CD8-positive, alpha-beta memory T cell (primary cell): ENCODE data around the gene DPYD. TPM values are rescaled to one million over a fixed set of nuclear protein-coding genes. Genes with fewer than 3 reads are reported as not detected.

ENCODE experiments used
- CTCF ChIA-PET: fragments of 350-600 bp; sonication (Branson Sonifier 250); formaldehyde crosslinking; loops from one replicate; lab custom pipeline; 2021; ENCODE audit warnings: antibody characterized with exemption; lab: Charles Lee
- POLR2A ChIA-PET: fragments of 350-600 bp; sonication (Branson Sonifier 250); formaldehyde crosslinking; loops from one replicate; lab custom pipeline; 2021; ENCODE audit warnings: antibody characterized with exemption; lab: Charles Lee
- DNase-seq, 5 donors: peaks; one replicate each; pipeline versions ENCODE4 v3.0.0 to v3.0.0-alpha.2; 2020 to 2022; ENCODE audit warnings: mixed read lengths in 1 of 5
- H3K27ac ChIP-seq: one replicate; pipeline ENCODE4 v1.7.0; 2013; ENCODE audit warnings: low read depth, mild to moderate bottlenecking, low read length, moderate library complexity
- H3K27me3 ChIP-seq: 2 replicates; pipeline ENCODE4 v1.7.0; 2013; ENCODE audit warnings: low read length, mild to moderate bottlenecking; ENCODE audit not compliant: insufficient read depth, poor library complexity, severe bottlenecking
- H3K36me3 ChIP-seq: 2 replicates; pipeline ENCODE4 v1.7.0; 2013; ENCODE audit warnings: mild to moderate bottlenecking, low read length, moderate library complexity; ENCODE audit not compliant: insufficient read depth
- H3K4me1 ChIP-seq: 2 replicates; pipeline ENCODE4 v1.7.0; 2013; ENCODE audit warnings: mild to moderate bottlenecking, low read length, moderate library complexity; ENCODE audit not compliant: insufficient read depth
- H3K4me3 ChIP-seq: 2 replicates; pipeline ENCODE4 v1.7.0; 2013; ENCODE audit warnings: mild to moderate bottlenecking, low read length
- H3K9me3 ChIP-seq: 2 replicates; pipeline ENCODE4 v1.7.0; 2013; ENCODE audit warnings: mild to moderate bottlenecking, low read length
- H3K27ac Mint-ChIP-seq, 8 donors: one replicate each; pipeline ENCODE4 v1.8.0; 2020 to 2021; ENCODE audit warnings: mixed read lengths in 8 of 8, mild to moderate bottlenecking in 6 of 8, inconsistent platforms in 3 of 8, moderate library complexity in 3 of 8
- H3K27me3 Mint-ChIP-seq, 2 donors: one replicate each; pipeline ENCODE4 v1.8.0; 2020 to 2021; ENCODE audit warnings: mixed read lengths in 2 of 2, mild to moderate bottlenecking in 1 of 2, moderate library complexity in 1 of 2
- H3K36me3 Mint-ChIP-seq, 3 donors: one replicate each; pipeline ENCODE4 v1.8.0; 2020 to 2021; ENCODE audit warnings: mixed read lengths in 3 of 3, inconsistent platforms in 1 of 3, mild to moderate bottlenecking in 1 of 3
- H3K4me1 Mint-ChIP-seq, 3 donors: one replicate each; pipeline ENCODE4 v1.8.0; 2020 to 2021; ENCODE audit warnings: mixed read lengths in 3 of 3, inconsistent platforms in 1 of 3, mild to moderate bottlenecking in 1 of 3
- H3K4me3 Mint-ChIP-seq, 7 donors: one replicate each; pipeline ENCODE4 v1.8.0; 2020 to 2021; ENCODE audit warnings: mixed read lengths in 7 of 7, mild to moderate bottlenecking in 6 of 7, moderate library complexity in 4 of 7, inconsistent platforms in 2 of 7
- H3K9me3 Mint-ChIP-seq, 5 donors: one replicate each; pipeline ENCODE4 v1.8.0; 2020 to 2022; ENCODE audit warnings: mixed read lengths in 5 of 5, mild to moderate bottlenecking in 3 of 5, moderate library complexity in 2 of 5, inconsistent platforms in 1 of 5
- polyA plus RNA-seq: library from polyadenylated mRNA; unstranded; fragments of 300-500 nt; fragmentation: Illumina TruSeq; gene quantifications from one replicate; pipeline ENCODE4 v1.2.3, GENCODE V29; 2021
- total RNA-seq, 2 experiments: library from RNA; stranded (reverse); gene quantifications; one replicate each; pipeline ENCODE4 v1.2.3, GENCODE V29; 2021

Gene DPYD
- total and polyA plus RNA-seq, 3 experiments from 2014 or later = 9.6 to 43.9 (median 10.3) TPM

GRCh38 chr1:97196825-97197516 is 723.9 kb downstream of the DPYD start:
- ChIA-PET CTCF (no interaction called here), POLR2A (no interaction called here)
- no peak overlapping the region for H3K27ac ChIP-seq
- DNase-seq = no peak
- H3K4me3 ChIP-seq = no peak overlapping the region
- H3K27me3 Mint-ChIP-seq = no peaks in the 10 kb centered on the region
- H3K27ac Mint-ChIP-seq = no peak overlapping the region
- H3K36me3 Mint-ChIP-seq = peaks cover 14 to 29% (median 20%) of the 10 kb centered on the region in 3 donors
- H3K4me1 ChIP-seq = no peaks in the 10 kb centered on the region
- no peaks in the 10 kb centered on the region for H3K27me3 ChIP-seq
- no peaks in the 10 kb centered on the region for H3K9me3 Mint-ChIP-seq
- no peak overlapping the region for H3K4me3 Mint-ChIP-seq
- H3K4me1 Mint-ChIP-seq = no peaks in the 10 kb centered on the region
- no peaks in the 10 kb centered on the region for H3K9me3 ChIP-seq
- peaks cover 5% of the 10 kb centered on the region for H3K36me3 ChIP-seq

- no peaks in the 10 kb centered on the region for H3K4me1 Mint-ChIP-seq
- CTCF ChIA-PET = no interaction called here
- no peak overlapping the region for H3K27ac ChIP-seq
Measured at GRCh38 chr1:97192872-97193572, 727.8 kb downstream of the DPYD start.

GRCh38 chr1:97190326-97190725 is 730.5 kb downstream of the DPYD start:
- H3K27ac Mint-ChIP-seq = no peak overlapping the region
- Histone ChIP-seq H3K27ac (no peak overlapping the region), H3K9me3 (no peaks in the 10 kb centered on the region), H3K27me3 (no peaks in the 10 kb centered on the region), H3K4me1 (no peaks in the 10 kb centered on the region), H3K36me3 (peaks cover 5% of the 10 kb centered on the region), H3K4me3 (no peak overlapping the region)
- CTCF ChIA-PET = no interaction called here
- no peaks in the 10 kb centered on the region for H3K4me1 Mint-ChIP-seq
- no peaks in the 10 kb centered on the region for H3K27me3 Mint-ChIP-seq
- peaks cover 27 to 56% (median 42%) of the 10 kb centered on the region in 3 donors for H3K36me3 Mint-ChIP-seq
- H3K9me3 Mint-ChIP-seq = no peaks in the 10 kb centered on the region
- DNase-seq = no peak
- POLR2A ChIA-PET = no interaction called here
- H3K4me3 Mint-ChIP-seq = no peak overlapping the region

More at GRCh38 chr1:97192872-97193572, 727.8 kb downstream of the DPYD start:
- H3K4me1 ChIP-seq = no peaks in the 10 kb centered on the region
- no peak overlapping the region for H3K27ac Mint-ChIP-seq
- DNase-seq = no peak
- no peaks in the 10 kb centered on the region for H3K9me3 Mint-ChIP-seq
- H3K36me3 Mint-ChIP-seq = peaks cover 29 to 47% (median 34%) of the 10 kb centered on the region in 3 donors
- H3K4me3 ChIP-seq = no peak overlapping the region
- no peaks in the 10 kb centered on the region for H3K9me3 ChIP-seq
- no peak overlapping the region for H3K4me3 Mint-ChIP-seq
- no peaks in the 10 kb centered on the region for H3K27me3 ChIP-seq
- peaks cover 5% of the 10 kb centered on the region for H3K36me3 ChIP-seq
- POLR2A ChIA-PET = no interaction called here
- H3K27me3 Mint-ChIP-seq = no peaks in the 10 kb centered on the region

DNA sequence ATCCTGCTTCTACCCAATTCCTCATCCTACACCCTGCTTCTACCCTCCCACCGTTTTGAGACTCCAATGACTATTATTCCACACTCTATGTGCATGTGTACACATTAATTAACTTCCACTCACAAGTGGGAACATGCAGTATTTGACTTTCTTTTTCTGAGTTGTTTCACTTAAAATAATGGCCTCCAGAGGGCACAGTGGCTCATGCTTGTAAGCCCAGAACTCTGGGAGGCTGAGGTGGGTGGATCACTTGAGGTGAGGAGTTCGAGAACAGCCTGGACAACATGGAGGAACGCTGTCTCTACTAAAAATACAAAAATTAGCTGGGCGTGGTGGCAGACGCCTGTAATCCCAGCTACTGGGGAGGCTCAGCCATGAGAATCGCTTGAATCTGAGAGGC is 734.5 kb downstream of the DPYD start:
- no peaks in the 10 kb centered on the region for H3K27me3 Mint-ChIP-seq
- no peak for DNase-seq
- H3K4me1 Mint-ChIP-seq = no peaks in the 10 kb centered on the region
- Histone ChIP-seq H3K36me3 (no peaks in the 10 kb centered on the region), H3K27me3 (no peaks in the 10 kb centered on the region), H3K4me1 (no peaks in the 10 kb centered on the region), H3K9me3 (no peaks in the 10 kb centered on the region), H3K27ac (no peak overlapping the region), H3K4me3 (no peak overlapping the region)
- H3K36me3 Mint-ChIP-seq = peaks cover 13 to 37% (median 35%) of the 10 kb centered on the region in 3 donors
- ChIA-PET POLR2A (no interaction called here), CTCF (no interaction called here)
- H3K4me3 Mint-ChIP-seq = no peak overlapping the region
- H3K9me3 Mint-ChIP-seq = no peaks in the 10 kb centered on the region
- H3K27ac Mint-ChIP-seq = no peak overlapping the region

DNA sequence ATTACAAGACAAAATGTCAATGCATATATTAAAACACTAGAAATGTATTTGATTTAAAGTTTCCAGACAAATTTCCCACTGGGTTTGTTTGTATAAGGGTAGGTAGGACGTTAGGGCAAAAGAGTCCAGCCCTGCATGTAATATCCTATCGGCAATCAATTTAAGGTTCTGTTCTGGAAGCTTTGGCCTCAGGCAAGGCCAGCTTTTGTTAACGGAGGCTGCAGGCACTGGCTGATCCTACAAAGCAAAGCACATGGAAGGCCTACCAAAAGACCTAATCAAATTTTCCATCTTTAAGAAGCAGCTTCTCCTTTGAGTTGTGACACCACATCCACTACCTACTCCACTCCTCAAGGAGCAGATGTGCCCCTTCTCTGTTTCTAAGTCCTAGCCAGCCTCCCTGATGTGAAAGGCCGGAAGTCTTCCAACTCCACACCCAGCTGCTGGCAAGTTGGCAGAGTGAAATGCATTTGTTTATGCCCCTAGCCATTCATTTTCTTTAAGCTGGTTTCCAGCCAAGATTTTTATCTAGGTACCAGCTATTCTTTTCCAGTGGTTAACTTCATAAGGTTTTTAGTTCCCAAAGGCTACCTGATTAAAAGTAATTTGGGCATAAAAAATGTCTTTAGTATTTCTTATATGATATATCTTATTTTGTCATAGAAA is 746.7 kb downstream of the DPYD start:
- H3K27ac ChIP-seq = no peak overlapping the region
- H3K9me3 ChIP-seq = no peaks in the 10 kb centered on the region
- no peaks in the 10 kb centered on the region for H3K9me3 Mint-ChIP-seq
- CTCF ChIA-PET = no interaction called here
- POLR2A ChIA-PET = no interaction called here
- no peak overlapping the region for H3K4me3 ChIP-seq
- H3K27me3 ChIP-seq = no peaks in the 10 kb centered on the region
- no peaks in the 10 kb centered on the region for H3K4me1 Mint-ChIP-seq
- H3K4me1 ChIP-seq = no peaks in the 10 kb centered on the region
- no peak for DNase-seq
- no peak overlapping the region for H3K4me3 Mint-ChIP-seq
- H3K36me3 Mint-ChIP-seq = peaks cover 6 to 21% (median 16%) of the 10 kb centered on the region in 3 donors
- H3K27ac Mint-ChIP-seq = no peak overlapping the region
- no peaks in the 10 kb centered on the region for H3K36me3 ChIP-seq
- no peaks in the 10 kb centered on the region for H3K27me3 Mint-ChIP-seq

- H3K27ac ChIP-seq = no peak overlapping the region
- H3K27ac Mint-ChIP-seq = no peak overlapping the region
- H3K4me1 Mint-ChIP-seq = peaks cover 0 to 2% (median 0%) of the 10 kb centered on the region in 3 donors
- H3K9me3 Mint-ChIP-seq = peaks cover 0 to 2% (median 0%) of the 10 kb centered on the region in 5 donors
- H3K4me3 ChIP-seq = no peak overlapping the region
- H3K36me3 Mint-ChIP-seq = peaks cover 11 to 33% (median 15%) of the 10 kb centered on the region in 3 donors
- H3K4me1 ChIP-seq = no peaks in the 10 kb centered on the region
- no peaks in the 10 kb centered on the region for H3K9me3 ChIP-seq
- H3K27me3 Mint-ChIP-seq = peaks cover 0 to under 1% of the 10 kb centered on the region in 2 donors
- CTCF ChIA-PET = interaction anchor here (0.6 kb wide), 1 partner anchor 268 kb away, joined by 3 read pairs; no protein-coding TSS in a partner anchor
- DNase-seq = no peak
- H3K27me3 ChIP-seq = no peaks in the 10 kb centered on the region
- no peaks in the 10 kb centered on the region for H3K36me3 ChIP-seq
- POLR2A ChIA-PET = no interaction called here
- H3K4me3 Mint-ChIP-seq = no peak overlapping the region
Measured at GRCh38 chr1:97170300-97170699, 750.5 kb downstream of the DPYD start.

DNA sequence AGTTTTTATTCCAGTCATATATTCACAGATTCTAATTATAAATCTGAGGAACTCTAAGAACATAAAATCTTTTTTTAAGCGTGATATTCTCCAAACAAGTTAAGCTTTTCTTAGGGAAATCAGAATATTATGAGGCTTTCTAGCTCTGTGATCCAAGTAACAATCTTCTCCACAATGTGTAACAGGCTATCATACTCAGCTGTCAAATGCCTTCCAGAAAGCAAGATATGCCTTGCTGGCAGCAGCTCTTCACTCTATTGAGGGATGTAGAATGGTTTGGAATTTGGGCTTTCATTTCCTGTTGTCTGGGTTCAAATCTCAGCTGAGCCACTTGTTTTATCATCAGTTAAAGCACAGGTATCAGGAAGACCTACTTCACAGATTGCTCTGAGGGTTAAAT is 752.8 kb downstream of the DPYD start:
- H3K36me3 Mint-ChIP-seq = peaks cover 22 to 55% (median 27%) of the 10 kb centered on the region in 3 donors
- peaks cover 0 to 3% of the 10 kb centered on the region in 2 donors for H3K27me3 Mint-ChIP-seq
- DNase-seq = no peak
- Histone ChIP-seq H3K9me3 (peaks cover 4% of the 10 kb centered on the region), H3K4me1 (no peaks in the 10 kb centered on the region), H3K36me3 (no peaks in the 10 kb centered on the region), H3K4me3 (no peak overlapping the region), H3K27ac (no peak overlapping the region), H3K27me3 (no peaks in the 10 kb centered on the region)
- no peak overlapping the region for H3K27ac Mint-ChIP-seq
- peaks cover 6 to 15% (median 13%) of the 10 kb centered on the region in 5 donors for H3K9me3 Mint-ChIP-seq
- ChIA-PET POLR2A (no interaction called here), CTCF (no interaction called here)
- H3K4me3 Mint-ChIP-seq = no peak overlapping the region
- peaks cover 0 to 6% (median 5%) of the 10 kb centered on the region in 3 donors for H3K4me1 Mint-ChIP-seq

- H3K4me1 Mint-ChIP-seq = peaks cover 0 to 6% (median 5%) of the 10 kb centered on the region in 3 donors
- DNase-seq = no peak
- H3K27ac Mint-ChIP-seq = no peak overlapping the region
- Histone ChIP-seq H3K4me1 (no peaks in the 10 kb centered on the region), H3K4me3 (no peak overlapping the region), H3K27me3 (no peaks in the 10 kb centered on the region), H3K9me3 (peaks cover 4% of the 10 kb centered on the region), H3K27ac (no peak overlapping the region), H3K36me3 (no peaks in the 10 kb centered on the region)
- ChIA-PET CTCF (no interaction called here), POLR2A (no interaction called here)
- H3K4me3 Mint-ChIP-seq = no peak overlapping the region
- H3K36me3 Mint-ChIP-seq = peaks cover 19 to 53% (median 27%) of the 10 kb centered on the region in 3 donors
- peaks cover 6 to 15% (median 13%) of the 10 kb centered on the region in 5 donors for H3K9me3 Mint-ChIP-seq
- peaks cover 0 to 3% of the 10 kb centered on the region in 2 donors for H3K27me3 Mint-ChIP-seq
Measured at GRCh38 chr1:97167246-97167645, 753.6 kb downstream of the DPYD start.
